ENCODE data around the gene MRPL33.

MRPL33 gene

DNA sequence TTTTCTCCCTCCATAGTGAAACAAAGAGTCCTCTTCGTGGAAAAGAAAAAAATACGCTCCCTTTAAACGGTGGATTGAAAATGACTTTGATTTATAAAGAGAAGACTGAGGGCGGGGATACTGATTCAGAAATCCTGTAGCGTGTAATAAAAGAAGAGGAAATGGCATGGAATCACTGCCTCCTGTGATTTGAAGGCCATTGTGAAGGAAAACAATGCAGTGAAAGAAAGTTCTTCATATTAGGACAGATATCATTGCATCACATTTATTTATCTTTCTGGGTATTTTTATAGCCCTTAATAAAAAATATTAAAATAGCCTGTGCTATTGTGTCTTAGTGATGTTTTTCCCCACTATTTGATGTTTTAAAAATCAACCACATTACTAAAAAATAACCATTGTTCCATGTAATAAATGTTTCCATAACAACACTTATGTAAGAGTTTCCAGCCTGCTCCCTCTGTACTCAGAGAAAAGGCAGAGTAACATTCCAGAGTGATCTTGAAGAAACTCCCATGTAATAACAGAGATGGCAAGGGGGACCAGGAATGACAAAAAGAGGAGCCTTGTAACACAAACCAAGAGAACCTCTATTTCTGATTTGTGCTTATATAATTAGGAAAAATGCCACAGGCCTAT, 8.0 kb downstream of the MRPL33 start:
- no peak for DNase-seq

DNA sequence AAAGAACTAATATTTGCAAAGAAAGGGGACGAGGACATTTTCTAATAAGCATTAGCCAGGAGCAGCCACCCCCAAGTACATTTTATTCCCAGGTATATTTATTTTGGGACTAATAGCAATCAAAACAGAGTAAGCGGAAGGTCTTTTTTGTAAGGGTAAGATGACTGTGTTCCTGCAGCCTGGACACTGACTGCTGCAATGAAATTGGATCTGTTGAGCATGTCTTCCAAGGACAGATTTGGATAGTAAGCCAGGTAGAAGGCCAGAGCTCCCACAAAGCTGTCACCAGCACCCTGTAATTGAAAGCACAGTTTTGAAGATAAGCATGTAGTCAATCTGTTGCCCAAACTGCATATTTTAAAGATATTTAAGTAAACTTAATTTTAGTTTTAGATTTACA, 10.0 kb downstream of the MRPL33 start:
- no peak for DNase-seq

DNA sequence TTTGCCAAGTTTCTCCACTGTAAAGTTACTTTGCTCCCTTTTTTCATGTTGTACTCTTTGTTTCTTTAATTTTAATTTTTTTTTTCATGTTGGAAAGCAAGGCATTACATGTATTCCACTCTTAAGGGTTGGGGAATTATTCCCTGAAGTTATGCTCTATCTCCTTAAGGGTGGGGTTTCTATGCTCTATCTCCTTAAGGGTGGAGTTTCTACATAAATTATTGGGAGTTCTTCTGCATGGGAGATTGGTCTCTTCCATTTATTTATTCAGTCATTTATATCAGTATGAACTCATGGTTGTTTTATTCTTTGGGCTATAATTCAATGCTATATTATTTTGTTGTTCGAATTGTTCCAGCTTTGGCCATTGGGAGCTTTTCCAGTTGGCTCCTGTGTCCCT, 11.2 kb downstream of the MRPL33 start:
- DNase-seq = no peak

DNA sequence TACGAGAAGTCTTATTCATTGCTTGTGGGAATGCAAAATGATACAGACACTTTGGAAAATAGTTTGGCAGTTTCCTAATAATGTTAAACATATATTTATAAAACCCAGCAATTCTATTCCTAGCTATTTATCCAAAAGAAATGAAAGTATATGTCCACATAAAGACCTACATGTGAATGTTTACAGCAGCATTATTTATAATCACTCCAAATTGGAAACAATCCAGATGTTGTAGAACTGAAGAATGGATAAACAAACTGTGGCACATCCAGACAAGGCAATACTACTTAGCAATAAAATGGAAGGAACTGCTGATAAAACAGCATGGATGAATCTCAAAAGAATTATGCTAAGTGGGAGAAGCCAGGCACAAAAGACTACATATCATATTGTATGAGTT, 19.3 kb downstream of the MRPL33 start:
- no peak for DNase-seq

DNA sequence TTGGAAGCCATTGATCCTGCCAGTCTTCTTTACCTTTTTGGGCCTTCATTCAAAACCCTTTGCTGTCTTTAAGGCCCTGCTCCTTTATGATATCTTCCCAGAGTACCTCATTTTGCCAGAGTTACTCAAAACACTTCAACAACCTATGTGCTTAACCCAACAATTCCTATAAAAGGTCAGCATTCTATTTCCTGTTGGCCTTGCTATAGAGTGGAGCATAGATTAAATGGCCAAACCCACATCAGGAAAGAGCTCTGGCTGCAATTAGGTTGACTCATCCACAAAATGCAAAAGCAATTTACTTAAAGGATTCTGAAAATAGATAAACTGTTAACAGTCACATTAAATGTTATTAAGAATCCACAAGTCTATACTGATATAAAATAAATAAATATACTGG, 21.2 kb downstream of the MRPL33 start:
- no peak for DNase-seq

DNA sequence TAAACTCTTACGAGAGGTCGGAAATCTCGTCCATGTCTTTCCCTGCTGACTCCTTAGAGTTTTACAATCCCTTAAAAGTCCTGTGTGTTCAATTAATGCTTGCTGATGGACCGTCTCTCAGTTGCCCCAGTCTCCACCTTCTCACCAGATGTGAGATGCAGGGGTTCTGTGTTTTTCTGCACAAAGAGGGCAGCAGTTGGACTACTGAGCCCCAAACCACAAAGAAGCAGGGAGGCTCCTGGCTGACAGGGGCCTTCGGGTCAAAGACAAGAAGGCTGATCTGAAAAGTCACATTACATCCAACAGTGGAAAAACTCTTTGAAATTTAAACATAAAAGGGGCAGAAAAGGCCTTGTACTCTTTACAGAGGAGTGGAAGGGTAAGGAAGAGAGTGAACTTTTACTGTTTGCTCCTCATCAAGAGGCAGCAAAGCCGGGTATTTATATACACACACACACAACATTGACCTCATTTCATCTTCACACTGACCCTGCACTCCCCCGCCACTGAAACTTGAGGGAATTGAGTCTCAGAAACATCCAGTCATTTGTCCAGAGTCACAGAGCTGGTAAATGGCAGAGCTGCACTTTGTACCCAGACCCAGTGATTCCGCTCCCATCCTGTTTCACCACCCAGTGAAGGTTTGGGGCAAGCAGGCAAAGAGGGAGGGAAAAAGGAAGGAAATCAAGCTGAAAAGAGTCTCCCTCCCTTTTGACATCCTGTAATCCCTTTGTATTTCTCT, 23.7 kb downstream of the MRPL33 start:
- no peak for DNase-seq

DNA sequence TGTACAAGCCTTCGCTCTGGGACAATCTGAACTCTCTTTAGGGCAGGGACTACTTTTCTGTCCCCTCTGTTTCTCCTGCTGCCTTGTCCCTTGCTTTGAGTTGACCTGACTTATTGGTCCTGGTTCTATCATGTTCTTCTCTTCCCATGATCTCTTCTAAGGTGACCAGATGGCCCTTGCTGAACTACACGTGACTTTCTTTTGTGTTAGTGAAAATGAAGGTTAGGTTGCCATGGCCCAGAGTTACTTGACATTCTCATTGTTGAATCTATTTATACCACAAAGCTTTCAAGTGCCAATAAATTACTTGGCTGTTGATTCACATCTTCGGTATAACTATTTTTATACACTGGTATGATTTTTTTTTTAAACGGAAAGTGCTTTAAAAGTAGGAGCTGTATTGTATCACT, 24.4 kb downstream of the MRPL33 start:
- DNase-seq = no peak

DNA sequence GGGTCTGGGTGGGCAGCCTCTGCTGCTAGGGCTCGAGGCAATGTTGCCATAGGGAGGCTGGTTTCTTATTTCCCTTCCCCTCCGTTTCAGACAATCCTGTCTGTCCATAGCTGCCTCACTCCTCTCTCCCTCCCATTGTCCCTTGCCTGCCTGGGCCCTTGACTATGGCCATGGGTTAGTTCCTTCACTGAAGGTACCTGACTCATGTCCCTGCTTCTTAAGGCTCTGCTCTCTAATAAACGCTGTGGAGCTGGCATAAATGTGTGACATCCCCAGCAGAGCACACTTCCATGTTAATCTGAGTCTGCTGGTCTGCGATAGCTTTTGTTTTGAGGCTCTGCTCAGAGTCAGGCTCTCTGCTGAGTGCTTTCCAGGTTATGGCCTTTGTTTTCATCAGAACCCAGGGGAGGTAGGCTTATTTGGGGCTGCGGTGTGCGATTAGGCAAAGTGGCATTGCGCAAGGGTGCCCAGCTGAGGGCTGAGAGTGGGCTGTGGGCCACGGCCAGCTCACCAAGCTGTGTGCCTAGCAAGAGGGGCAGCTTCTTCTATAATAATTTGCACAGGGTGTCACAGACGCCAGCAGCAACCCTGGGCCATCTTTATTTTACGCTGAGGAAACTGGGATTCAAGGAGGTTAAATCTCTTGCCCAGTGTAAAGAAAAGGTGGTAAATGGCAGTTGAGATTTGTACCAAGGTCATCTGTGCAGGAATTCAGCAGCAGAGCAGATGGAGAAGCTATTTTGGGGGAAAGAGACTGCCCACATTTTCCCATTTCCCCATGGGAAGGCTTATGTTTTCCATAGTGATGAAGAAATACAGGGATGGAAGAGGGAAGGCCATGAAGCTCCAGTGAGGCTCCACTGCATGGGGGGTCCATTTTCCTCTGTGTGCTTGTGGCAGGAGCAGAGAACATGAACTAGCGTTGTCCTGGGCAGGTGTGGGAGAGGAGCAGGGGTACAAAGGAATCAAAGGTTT, 25.6 kb downstream of the MRPL33 start:
- no peak for DNase-seq

DNA sequence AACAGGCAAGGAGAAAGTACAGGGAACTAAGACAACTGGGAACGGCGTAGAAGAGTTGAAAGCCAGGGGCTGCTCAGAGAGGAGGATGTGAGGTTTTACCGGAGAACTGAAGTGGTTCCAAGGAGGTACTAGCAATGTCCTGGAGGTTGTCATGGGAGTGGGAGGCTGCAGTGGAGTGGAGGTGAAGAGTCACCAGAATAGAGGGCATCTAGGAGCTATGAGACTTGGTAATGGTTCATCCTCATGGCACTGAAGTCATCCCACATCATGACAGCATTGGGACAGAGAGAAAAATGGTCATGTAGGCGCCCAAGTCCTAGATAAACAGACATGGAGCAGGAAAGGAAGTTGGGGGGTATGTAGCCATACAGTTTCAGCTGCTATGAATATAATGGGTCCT, 26.3 kb downstream of the MRPL33 start:
- DNase-seq = no peak

DNA sequence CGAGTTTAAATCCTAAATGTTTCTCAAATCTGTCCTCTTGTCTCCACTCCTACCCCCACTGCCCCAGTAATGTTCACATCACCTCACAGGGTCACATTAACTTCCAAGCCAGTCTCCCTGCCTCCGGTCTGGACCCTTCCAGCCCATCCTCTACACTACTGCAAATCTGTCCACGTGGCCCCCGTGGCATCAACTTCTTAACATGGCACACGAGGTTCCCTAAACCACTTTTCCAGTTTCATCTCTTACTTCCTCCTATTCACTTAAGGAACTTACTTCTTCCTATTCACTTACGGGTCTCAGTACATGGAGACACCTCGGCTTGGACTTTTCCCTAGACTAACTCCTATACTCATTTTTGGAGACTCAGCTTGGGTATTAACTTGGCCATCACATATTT, 27.0 kb downstream of the MRPL33 start:
- DNase-seq = no peak

DNA sequence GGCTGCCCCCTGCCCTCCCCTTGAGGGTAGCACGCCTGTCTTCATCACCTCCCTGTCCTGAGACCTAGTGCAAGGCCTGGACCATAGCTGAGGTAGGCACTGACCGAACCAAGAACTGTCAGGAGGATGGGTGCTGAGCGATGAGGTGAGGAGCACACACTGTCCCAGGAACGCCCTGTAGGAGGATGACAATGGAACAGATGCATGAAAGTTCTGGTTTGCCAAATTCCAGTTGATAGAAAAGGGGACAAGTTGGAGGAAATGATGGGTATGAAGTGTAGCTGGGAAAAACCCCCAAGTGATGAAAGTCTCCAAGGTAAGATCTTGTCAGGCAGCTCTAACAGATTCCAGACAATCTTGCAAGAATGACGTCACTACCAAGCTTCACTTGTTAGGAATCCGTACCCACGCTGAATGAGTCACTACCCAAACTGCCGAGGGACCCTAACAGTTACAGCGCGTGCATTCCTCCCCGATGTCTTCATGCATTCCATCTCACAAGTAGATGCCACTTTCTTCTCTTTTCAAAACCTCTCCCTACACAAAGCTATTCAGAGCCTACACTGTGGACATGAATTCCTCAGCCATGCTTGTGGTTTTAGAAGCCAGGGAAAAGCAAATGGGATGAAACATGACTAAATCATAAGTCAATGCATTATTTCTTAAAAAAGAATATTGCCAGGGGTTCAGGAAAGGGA, 27.6 kb downstream of the MRPL33 start:
- no peak for DNase-seq

DNA sequence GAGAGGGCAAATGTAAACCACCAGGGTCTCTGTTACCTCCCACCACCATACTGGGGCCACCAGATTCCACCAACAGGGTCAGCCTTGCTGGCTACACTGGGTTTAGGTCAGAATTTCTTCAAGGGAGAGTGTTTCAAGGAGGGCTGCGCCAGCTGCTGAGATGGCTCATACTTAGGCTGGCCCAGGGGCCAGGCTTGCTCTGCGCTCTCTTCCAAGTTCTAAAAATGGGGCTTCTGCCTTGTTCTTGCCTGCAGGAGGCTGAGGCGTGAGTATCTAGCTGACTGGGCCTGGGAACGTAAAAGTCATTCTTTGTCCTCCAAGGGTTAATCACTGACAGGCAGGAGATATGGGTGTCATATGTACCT, 28.1 kb downstream of the MRPL33 start:
- DNase-seq = no peak

DNA sequence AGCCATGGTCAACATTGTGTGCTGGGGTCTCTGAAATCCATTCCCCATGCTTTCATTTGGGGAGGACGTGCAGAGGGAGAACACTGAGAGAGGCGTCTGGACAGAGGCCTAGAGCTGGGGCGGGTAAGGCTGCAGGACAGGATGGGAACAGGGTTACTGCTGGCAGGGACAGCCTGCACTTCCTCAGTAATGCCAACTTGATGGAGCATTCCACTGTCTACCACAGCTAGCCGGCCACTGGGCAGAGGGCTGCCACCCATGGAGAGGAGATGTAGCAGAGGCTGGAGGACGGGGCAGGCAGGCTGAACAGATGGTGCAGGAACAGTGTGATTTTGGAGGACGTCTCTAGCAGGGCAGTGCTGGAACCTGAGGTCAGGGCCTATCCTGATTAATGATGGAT, 29.3 kb downstream of the MRPL33 start:
- no peak for DNase-seq

DNA sequence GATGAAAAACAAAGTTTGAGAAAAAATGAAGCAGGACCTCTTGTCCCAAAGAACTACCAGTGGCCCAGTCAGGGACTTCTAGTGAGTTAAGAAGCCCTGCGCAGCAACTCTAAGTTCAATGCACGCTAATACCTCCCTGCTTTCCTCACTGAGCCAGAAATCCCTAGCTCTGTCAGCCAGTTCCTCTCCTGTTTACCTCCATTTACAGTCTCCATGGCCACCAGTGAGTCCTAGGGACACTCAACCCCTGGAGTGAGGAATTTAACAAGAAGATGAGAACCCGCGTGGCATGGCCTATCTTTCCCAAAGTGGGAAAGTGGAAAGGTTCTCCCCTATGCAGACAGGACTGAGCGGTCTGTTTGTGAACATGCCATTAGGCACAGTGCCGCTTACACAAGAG, 31.0 kb downstream of the MRPL33 start:
- no peak for DNase-seq

DNA sequence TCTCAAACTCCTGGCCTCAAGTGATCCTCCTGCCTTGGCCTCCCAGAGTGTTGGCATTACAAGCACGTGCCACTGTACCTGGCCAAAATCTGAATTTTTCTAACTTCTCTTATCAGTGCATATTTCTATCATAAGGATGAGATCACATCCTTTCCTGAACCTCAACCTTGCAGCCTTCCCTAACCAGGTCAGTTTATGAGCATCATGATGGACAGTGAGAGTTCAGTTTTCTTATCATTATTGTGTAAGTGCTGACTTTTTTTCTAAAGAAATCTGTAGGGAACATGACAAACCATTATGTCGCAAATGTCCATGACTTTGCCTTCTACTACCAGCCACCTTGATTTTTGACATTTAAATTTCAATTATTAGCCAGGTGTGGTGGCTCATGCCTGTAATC, 31.5 kb downstream of the MRPL33 start:
- DNase-seq = no peak

DNA sequence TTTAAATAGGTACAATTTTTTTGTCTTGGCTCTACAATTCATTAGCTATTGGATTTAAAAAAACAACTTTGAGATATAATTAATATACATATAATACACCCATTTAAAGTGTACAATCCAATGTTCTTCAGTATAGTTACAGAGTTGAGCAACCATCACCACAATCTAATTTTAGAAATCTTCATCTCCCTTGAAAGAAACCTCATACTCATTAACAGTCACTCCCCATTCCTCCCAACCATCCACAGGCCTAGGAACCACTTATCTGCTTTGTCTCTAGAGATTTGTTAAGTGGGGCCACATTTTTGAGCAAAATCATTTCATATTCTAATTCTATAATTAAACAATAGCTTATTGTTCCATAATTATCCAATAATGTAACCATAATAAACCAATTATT, 32.6 kb downstream of the MRPL33 start:
- no peak for DNase-seq

DNA sequence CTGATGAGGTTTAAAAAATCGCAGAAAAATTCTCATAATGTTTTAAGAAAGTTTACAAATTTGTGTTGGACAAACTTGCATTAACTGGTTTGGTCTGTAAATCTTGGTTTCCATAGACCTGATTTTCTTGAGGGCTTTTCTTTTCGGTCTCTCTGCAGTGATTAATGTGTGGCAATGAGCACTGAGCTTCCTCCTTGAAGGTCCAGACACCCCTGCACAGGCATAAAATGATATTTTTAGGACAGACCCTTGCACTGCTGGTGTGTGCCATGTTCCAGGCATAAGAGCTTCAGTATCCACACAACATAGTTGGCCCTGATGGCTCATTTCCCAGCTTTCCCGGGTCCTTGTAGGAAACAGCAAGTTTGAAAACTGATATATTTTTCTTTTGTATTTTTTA, 33.7 kb downstream of the MRPL33 start:
- no peak for DNase-seq

DNA sequence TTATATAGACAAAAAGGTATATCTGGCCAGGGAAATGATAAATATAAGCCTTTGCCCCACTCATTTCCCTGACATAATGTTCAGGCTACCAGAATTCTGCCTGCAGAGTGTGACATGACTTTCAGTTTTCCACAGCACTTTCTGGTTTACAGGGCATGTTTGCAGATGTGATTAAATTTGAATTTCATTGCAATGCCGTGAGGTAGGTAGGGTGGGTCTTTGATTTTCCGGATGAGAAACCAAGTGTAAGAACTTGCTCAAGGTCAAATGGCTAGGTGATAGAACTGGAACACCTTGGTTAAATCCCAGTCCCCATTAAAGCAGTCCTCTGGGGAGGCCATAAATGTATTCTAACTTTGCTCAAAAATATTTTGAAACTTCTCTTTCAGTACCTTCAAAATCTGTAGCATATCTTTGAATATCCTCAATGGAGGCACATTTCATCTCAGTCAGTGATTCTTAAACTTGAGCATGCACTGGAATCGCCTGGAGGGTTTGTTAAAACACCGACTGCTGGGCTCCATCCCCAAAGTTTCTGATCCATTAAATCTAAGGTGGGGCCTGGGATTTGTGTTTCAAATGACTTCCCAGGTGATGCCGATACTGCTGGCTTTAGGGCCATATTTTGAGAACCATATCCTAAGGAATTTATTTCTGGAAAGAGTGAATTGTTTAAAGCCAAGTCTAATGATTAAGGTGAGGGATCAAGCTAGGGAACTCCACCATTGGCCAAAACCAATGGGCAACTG, 35.0 kb downstream of the MRPL33 start:
- DNase-seq = no peak

DNA sequence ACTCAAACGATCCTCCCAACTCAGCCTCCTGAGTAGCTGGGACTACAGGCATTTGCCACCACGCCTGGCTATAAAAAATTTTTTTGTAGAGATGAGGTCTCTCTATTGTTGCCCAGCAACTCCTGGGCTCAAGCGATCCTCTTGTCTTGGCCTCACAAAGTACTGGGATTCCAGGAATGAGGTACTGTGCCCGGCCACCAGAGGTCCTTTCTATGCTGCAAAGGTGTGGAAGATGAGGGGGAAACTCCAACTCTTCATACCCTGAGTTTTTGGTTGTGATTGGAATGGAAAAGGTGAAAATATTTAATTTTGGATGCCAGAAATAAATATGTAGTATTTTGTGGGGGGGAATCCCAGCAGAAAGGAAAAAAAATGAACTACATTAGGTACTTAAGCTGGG, 36.0 kb downstream of the MRPL33 start:
- DNase-seq = no peak

DNA sequence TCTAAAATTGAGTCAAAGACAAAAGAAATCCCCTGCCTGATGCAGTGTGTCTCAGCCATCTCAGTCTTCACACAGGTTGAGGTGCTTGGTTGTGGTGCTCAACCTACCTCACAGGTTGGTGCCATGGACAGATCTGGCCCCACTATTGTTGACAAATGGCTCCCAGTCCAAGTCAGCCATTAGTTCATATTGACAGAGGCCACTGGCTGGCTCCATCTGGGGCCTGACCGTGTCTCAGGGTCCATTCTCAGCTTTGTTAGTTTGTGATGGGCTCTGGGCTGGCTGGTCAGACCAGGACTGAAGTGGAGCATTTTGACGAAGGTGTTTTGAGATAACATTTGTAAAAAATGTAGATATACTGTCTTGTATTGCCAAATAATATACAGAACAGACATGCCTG, 36.9 kb downstream of the MRPL33 start:
- no peak for DNase-seq

DNA sequence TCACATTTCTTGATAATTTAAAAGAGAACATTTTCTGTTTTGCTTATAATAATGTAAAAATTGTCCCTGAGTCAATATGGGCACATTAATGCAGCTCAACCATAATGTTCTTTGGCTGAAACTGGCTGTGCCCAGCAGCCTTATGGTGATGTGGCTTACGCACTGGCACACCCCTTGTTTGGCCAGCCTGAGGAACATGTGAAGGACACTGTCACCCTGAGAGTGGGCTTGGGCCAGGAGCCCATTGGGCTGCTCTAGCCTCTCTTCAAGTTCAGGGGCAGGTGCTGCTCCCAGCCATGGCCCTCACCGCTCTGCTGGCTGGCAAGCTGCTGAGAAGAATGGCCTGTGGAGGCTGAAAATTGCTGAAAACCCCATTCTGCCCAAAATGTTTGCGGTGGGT, 37.5 kb downstream of the MRPL33 start:
- DNase-seq = no peak

DNA sequence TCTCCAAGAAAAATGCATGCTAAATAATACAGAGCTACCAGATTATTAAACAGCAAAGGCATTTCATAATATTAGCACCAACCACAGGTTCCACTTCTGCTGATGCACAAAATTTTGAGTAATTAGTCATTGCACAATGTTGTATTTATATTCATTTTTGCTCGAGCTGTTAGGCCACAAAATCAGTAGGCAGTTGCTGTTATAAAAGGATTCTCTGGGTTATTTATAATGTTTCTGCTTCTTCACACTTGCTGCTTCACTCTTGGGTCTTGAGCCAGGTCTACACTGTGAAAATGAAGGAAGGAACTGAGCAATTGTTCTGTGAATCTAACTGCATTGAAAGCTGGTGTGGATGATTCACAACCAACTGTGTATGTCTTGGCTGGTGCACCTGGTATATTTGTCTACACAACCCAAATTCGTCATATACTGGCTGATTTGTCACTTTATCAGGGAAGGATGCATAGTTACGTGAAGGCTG, 38.3 kb downstream of the MRPL33 start:
- DNase-seq = no peak

All from activated CD4-positive, alpha-beta T cell treated with anti-CD3 and anti-CD28 coated beads, Interleukin-2, Interleukin-6, amounts not matched to agents 100 ng/mL and 50 ng/mL, durations not matched to agents 16 hours and 8 hours (primary cell).